Measurements from ENCODE around the gene RINT1.
"Not testable (repeated sequence)": the region's sequence is repeated elsewhere in the genome, so short reads cannot be mapped to it uniquely, and the experiment has no call there.

The RINT1 gene

DNA sequence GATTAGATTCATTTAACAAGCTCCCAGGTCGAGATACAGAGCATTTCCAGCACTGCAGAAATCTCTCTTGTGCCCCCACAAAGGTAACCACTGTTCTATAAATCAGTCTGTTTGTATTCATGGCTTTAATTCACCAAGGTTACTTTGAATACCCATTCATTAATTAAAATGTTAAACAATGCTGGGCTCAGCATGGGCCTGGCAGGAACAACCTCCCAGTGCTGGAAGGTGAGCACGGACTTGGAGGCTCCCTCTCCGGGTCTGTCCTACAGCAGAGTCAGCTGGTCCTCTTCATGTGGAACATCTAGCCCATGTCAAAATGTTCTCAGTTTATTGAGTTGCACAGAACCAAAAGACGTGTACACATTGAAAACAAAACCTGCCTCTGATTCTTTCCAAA, 64.9 kb downstream of the RINT1 start:
- no peak for DNase-seq (ENCODE audit: low read depth in 1 of 2, low spot score in 1 of 2)

DNA sequence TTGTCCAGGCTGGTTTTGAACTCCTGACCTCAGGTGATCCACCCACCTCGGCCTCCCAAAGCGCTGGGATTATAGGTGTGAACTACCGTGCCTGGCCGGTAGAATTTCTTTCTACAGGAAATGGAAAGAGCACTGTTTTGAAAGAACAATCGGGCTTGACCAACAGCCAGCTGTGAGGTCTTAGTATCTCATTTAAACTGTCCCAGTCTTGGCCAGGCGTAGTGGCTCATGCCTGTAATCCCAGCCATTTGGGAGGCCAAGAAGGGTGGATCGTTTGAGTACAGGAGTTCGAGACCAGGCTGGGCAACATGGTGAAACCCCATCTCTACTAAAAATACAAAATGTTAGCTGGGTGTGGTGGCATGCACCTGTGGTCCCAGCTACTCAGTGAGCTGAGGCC, 67.1 kb downstream of the RINT1 start:
- DNase-seq (ENCODE audit: low read depth in 1 of 2, low spot score in 1 of 2) = not testable (repeated sequence)

DNA sequence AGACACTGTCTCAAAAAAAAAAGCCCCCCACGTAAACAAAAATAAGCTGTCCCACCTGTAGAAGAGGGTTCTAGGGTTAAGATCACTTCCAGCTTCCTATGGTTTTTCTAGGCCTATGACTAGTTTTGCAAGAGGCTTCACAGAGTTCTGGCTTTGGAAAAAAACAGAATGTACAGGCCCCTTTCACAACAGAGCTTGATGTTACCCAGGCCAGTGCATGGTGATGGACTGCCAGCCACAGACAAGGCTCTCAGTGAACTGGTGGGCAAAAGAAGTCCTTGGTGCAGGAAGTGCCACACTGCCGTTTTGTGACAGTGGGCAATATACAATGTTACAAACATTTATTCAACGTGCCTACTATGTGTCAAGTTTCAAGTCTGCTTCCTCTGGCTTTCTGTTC, 67.5 kb downstream of the RINT1 start:
- no peak for DNase-seq (ENCODE audit: low read depth in 1 of 2, low spot score in 1 of 2)

DNA sequence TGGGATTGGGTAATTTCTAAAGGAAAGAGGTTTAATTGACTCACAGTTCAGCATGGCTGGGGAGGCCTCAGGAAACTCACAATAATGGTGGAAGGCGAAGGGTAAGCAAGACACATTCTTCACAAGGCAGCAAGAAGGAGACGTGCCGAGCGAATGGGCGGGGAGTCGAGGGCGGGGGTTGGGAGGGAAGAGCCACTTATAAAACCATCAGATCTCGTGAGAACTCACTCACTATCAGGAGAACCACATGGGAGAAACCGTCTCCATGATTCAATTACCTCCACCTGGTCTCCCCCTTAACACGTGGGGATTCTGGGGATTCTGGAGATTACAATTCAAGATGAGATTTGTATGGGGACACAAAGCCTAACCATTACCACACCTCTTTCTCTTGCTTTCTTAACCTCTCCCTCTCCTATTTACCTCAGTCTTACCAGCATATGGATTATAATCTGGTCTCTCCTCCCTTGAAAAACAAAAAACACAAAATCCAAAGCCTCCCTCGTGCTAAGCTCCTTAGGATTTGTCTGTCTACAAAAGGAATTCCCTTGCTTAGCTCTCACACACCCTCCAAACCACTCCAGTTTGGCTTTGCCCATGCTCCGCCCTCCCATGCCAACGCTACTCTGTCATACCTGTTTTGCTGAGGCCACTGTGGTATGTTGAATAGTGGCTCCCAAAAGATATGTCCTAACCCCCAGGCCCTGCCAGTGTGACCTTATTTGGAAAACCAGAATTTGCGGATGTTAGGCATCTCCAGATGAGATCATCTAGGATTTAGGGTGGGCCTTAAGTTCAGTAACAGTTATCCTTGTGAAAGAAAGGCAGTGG, 68.9 kb downstream of the RINT1 start:
- DNase-seq (ENCODE audit: low read depth in 1 of 2, low spot score in 1 of 2) = no peak

DNA sequence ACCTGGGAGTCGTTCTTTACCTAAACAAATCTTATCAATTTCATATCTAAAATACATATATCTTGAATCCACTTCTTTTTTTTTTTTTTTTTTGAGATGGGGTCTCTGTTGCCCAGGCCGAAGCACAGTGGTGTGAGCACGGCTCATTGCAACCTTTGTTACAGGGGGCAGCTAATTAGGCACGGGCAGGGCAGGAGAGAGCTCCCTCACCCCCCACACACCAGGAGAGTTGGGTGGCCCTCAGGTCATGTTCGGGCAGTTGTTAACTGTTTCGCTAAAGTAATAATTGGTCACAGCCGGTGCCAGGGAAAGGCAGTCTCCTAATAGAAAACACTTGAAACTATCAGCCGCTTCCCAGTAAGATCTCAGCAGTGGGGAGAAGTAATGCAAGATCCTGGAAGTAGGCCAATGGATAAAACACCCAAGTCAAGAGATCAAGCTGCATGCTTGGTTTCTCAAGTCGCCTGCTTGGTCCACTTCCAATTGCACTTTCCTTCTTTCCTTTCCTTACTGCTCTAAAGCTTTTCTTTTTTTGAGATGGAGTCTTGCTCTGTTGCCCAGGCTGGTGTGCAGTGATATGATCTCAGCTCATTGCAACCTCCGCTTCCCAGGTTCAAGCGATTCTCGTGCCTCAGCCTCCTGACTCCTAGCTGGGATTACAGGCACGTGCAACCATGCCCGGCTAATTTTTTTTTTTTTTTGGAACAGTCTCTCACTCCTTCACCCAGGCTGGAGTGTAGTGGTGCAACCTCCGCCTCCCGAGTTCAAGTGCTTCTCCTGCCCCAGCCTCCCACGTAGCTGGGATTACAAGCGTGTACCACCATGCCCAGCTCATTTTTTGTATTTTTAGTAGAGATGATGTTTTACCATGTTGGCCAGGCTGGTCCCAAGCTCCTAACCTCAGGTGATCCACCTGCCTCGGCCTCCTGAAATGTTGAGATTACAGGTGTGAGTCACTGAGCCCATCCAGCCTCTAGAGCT, 70.6 kb downstream of the RINT1 start:
- DNase-seq (ENCODE audit: low read depth in 1 of 2, low spot score in 1 of 2) = no peak

DNA sequence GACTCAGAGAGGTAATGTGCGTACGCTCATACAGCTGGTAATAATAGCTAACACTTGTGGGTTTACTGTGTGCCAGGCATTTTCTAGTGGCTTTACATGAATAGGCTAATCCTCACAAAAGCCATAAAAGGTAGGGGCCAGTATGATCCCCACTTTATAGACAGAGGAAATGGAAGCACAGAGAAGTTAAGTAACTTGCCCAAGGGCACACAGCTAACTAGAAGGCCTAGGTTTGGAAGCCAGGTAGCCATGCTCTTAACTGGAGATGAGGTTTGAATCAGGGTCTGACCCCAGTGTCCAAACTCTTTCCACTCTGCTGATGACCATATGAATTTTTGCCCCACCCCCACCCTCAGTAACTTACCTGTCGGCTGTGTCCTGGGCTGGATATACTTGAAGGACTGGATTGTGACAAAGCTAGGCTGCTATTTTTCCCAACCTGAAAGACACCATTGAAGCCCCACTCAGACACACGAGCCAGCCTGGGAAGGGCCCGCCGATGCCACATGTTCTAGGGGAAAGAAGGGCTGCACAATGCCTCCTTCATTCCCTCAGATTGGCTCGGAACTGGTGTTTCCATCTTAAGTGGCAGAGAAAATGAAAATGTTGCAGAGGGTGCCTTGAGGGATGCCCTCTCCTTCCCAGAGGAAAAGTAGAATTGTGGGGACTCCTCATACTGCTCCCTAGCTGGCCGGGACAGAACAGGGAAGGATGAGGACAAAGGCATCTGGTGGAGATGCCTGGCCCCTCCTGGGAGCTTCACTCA, 78.3 kb downstream of the RINT1 start:
- no peak for DNase-seq (ENCODE audit: low read depth in 1 of 2, low spot score in 1 of 2)

DNA sequence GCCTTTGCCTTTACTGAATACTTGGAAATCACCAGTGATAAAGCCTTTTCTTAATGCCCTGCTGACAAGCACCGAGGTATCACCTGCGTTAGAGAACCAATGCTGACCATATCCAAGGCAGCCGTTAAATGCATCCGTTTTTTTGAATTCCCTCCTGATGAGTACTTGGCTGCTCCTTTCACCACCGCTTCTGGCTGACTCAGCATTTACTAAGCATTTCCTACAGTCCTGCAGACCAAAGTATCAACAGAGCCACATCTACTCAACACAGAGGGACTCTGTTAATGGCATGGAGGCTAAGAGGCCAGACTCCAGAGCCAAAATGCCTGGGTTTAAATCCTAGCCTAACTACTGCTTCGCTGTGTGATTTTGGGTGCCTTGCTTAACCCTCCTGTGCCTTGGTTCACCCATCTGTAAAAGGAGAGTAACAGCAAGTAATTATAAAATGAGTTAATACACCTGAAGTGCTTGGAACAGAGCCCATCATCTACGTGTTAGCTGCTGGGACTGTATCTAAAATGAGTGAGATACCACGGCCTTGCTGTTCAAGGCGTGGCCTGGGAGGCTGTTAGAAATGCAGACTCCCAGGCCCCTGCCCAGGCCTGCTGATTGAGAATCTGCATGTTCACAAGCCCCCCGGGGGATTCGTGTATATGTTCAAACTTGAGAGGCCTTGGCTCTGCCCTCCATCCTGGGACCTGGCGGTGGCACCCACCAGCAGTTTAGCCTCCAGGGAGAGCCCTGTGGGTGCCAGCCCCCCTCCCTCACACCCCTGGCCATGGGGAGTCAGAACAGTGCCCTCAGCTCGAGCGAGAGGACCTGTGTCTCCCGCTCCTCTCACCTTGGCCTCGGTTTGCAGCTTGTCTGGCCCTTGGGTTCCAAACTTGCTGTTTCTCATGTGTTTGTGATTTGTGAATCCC, 80.1 kb downstream of the RINT1 start:
- DNase-seq (ENCODE audit: low read depth in 1 of 2, low spot score in 1 of 2) = no peak

DNA sequence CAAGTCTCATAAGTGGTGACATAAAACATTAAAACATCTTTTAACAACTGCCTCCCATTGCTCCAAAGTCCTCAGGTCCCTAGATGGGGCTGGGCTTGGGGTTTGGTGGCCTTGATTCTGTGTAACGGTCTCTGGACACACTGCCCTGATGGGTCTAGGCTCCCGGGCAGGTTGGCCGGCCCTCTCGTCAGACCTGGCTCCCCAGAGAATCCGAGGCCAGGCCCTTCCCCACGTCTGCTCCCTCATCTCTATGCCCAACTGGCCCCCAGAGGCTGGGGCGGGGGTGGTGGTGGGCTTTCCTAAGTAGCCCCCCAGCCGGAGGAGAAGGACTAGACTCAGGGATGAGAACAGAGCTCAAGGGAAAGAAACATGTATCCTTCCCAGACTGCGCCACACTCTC, 80.8 kb downstream of the RINT1 start:
- DNase-seq (ENCODE audit: low read depth in 1 of 2, low spot score in 1 of 2) = no peak

DNA sequence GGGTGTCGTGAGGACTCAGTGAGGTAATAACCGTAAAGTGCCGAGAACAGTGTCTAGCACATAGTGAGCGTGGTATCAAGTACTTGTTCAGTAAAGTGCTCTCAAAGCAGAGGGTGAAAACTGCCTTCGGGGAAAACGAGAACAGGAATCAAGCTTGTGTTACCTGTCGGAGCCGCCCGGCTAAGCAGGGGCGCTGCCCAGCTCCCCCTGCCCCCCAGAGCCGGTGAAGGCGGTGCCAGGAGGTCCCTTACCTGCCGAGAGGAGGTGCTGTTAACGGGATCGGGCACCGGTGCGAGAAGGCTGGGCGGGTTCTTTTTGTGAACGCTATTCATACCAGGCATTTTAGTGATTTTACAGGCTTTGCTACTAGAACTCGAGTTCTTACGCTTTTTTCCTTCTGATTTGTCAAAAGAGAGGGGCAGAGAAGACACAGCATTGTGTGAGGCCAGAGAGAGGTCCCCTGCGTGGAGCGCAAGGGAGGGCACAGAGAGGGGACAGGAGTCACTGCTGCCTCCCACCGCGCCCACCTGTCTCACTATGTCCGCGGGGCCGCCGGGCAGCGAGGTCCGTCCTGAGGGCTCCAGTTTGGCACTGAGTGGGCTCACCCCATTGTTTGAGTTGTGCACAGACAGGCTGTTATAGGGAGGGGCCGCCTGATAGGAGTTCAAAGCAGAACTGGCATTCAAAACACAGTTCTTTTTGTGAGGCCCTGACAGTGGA, 81.8 kb downstream of the RINT1 start:
- no peak for DNase-seq (ENCODE audit: low read depth in 1 of 2, low spot score in 1 of 2)

DNA sequence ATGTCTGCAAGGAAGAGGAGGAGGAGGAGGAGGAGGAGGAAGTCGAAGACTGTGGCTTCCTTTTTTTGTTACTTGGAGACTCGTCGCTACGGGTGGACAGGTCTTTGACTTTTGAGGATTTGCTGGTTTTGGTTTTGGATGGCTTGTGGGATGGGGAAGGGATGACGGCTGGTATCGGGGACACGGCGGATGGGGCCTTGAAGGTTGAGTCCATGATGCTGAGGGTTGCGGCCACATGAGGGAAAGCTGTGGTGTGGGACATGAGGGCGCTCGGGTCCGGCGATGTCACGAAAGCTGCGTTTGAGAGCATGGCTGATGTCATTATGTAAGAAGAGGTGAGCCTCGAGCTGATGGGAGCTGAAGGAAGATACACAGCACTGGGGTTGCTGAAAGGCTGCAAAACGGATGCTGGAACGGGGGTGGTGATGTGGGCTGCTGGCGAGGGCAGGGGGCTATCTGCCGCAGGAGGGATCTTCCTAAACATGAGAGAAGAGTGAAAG, 82.4 kb downstream of the RINT1 start:
- no peak for DNase-seq (ENCODE audit: low read depth in 1 of 2, low spot score in 1 of 2)

Measured in activated T-helper 1 cell treated with anti-CD3 and anti-CD28 coated beads, Interleukin-2, amount 50 U/mL, for 16 hours (primary cell).